TTC549 (cell line): Measurements from ENCODE around the gene CES5A.
"Not testable (repeated sequence)": the region's sequence is repeated elsewhere in the genome, so short reads cannot be mapped to it uniquely, and the experiment has no call there.

ENCODE experiments used
- FAIRE-seq: peaks from 2 replicates; lab custom pipeline; 2012; peaks lifted over from hg19 to GRCh38; lab: Jason Lieb, UNC

Gene CES5A

GRCh38 chr16:55876854-55877253, 1.7 kb upstream of the CES5A start:
- no peak for FAIRE-seq

DNA sequence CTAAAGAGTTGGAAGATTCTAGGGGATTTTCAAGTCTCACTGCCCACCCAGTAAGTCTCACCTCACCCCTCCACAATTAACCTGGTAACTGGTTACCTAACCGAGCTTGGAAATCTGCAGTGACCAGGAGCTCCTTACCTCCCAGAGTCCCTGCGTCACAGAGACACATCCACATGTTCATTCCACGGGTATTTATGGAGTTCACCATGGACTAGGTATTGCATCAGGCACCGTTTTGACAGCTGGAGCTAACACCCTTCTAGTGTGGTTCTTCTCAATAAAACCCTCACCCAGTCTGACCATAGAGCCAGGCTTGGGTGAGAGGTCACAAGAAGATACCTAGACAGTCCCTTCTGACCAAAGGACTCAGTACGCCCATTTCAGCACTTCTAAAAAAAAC, 2.1 kb downstream of the CES5A start:
- FAIRE-seq = no peak

DNA sequence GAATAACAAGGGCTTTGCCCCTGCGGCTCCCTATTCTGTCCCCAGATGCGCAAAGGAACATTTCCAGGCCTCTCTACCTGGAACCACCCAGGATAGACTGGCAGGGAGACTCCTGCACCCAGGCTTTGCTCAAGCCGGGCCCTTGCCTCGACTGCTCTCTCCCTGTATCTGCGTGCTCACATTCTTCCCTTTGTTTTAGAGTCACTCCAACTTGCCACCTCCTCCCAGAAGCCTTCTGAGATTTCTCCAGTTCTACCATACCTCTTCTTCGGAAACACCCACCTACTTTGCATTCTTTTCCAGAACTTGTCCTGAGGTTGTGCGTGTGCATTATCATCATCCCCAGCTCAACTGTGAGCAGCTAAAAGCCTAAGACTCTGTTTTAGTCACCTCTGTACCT, 3.0 kb downstream of the CES5A start:
- FAIRE-seq = no peak

- no peak for FAIRE-seq
These were observed 3.6 kb downstream of the CES5A start for GRCh38 chr16:55871411-55872038.

DNA sequence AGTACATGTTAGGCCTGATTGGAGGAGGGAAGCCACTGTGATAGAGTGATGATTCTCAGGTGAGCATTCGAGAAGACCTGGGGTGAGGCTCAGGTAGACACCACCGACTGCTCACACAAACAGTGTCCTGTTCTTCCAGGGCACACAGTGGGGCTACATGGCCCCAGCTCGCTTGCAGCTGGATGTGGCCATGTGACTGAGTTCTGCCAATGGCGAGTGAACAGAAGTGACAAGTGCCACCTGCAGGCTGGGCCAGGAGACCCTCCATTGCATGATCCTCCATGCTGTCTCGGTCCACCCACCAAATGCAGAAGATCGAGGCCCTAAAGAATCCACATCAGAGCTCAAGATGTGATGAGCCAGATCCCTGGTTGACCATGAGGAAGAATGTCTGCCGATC, 6.2 kb downstream of the CES5A start:
- FAIRE-seq = no peak

DNA sequence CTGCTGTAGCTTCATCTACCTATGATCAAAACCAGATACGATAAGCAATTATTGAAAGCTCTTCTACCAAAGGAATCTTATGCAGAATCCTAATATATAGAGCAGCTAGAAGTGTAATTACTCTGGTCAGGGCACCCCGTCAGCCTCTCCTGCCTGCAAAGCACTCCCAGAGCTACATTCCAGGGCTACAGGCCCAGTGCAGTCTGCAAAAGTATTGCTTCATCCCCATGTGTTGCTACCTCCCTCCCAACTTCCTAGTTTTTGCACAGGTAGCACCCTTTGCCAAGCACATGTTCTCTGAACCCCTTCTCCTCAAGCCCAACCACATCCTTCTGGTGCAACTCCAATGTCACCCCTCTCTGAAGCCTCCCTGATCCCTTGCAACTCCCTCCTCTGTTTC, 7.0 kb downstream of the CES5A start:
- FAIRE-seq = no peak

DNA sequence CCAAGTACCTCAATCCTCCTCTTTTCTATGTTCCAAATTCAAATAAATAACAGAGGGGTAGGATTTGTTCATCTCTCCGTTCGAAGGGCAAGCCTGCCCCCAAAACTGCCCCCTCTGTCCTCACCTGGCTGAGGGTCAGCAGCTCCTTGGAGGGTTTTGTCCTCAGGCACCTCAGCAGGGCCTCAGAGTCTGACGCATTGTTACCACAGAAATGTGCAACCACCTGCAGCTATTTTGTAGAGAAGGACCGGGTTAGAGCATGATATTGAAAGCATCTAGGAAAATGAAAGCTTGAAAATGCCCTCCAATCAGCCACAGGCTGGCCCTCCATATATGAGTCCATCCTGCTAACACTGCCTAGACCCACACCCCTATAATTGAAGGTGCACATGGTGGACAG, 13.9 kb downstream of the CES5A start:
- no peak for FAIRE-seq

GRCh38 chr16:55857650-55858049, 17.5 kb downstream of the CES5A start:
- not testable (repeated sequence) for FAIRE-seq

- no peak for FAIRE-seq
These were observed 18.2 kb downstream of the CES5A start for GRCh38 chr16:55856950-55857349.

DNA sequence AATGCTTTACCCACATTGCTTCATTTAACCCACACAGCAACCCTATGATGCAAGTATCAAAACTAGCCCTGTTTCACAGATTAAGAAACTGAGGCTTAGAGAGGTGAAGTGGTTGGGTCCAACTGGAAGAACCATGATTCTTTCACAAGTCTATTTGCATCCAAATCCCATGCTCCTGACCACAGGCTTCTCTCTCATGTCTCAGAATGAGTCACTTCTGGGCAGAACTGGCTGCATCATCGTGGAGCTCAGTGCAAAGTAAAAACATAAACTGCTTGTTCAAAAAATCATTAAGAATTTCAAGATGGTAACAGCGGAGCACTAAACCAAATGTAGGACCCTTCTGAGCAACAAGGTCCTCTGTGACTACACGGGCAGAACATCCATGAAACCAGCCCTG, 22.1 kb downstream of the CES5A start:
- FAIRE-seq = no peak

DNA sequence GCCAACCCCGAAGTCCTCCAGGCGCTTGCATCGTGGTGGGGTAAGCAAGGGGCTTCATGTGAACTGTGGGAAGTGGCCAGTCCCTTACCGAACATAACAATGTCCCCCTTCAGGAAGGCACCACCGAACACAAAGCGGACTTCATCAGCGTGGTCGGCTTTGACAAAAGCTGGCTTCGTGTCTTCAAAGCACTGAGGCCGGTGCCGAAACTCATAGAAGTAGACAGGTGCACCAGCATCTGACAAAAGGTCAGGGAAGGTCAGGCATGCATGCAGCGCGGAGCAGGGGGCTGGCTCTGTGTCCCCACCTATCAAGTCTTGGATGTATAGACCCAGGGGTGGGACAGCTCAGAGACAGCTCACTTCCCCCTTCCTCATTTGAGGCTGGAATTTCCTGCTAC, 25.6 kb downstream of the CES5A start:
- FAIRE-seq = no peak

DNA sequence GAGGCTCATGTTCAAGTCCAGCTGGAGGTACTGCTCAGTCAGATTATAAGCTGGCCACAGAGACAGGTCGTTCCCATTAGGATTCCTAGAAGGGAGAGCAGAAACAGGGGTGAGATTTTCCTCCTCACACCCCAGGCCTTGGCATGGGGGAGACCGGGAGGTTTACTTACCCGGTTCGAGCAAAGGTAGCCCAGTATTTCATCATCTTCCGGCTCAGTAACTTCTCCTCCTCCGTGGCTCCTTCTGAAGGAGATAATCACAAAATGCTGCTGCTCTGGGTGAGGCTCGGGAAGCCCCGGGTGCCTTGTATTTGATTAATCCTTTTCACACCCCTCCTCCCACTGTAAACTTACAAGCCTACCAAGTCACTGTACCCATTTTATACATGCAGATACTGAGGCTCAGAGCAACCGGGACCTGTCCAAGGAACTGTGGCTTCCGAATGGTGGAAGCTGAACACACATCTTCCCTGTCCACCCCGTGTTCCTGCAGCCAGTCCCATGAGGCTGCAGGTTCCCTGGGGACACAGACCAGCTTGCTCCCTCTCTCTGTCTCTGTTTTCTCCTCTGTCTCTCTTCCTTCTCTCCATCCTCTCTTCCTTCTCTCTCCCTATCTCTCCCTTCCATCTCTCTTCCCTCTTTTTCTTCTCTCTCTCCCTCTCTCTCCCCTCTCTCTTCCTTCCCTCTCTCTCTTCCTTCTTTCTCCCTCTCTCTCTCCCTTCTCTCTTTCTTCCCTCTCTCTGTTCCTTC, 28.4 kb downstream of the CES5A start:
- FAIRE-seq = no peak

GRCh38 chr16:55843105-55843395, 32.1 kb downstream of the CES5A start:
- FAIRE-seq = no peak

- FAIRE-seq = peak; percentile 46
These were observed 32.6 kb downstream of the CES5A start for GRCh38 chr16:55842369-55843104.

DNA sequence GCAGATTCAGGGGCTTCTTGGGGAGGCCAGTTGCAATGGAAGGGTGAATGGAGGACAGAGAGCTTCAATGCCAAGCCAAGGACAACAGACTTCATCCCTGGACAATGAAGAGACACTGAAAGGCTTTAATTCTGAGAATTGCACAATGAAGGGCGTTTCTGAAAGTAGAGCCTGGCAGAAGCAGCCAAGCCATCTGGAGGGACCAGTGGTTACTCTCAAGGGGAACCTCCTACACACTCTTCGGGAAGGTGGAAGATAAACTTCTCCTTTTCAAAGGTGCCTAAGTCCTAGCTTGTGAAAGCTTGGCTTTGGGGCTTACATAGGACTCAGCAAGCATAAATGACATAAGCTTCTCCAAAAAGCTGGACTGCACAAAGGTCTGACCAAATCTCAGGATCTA, 36.1 kb downstream of the CES5A start:
- no peak for FAIRE-seq

- no peak for FAIRE-seq
These were observed 39.0 kb downstream of the CES5A start for GRCh38 chr16:55836158-55836611.

DNA sequence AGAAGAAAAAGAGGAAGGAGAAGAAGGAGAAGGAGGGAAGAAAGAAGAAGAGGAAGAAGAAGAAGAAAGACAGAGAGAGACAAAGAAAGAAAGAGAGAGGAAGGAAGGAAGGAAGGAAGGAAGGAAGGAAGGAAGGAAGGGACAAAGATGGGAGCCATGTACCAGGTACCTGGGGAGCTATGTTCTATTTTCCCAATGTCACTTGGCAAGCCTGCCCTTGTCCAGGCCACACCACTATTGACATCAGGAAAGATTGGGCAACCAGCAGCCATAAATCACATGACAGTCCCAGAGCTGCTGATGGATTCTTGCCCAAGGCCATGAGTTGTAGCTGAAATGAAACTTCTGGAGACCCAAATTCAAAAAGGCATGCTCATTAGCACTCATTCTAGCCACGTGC, 39.6 kb downstream of the CES5A start:
- no peak for FAIRE-seq

DNA sequence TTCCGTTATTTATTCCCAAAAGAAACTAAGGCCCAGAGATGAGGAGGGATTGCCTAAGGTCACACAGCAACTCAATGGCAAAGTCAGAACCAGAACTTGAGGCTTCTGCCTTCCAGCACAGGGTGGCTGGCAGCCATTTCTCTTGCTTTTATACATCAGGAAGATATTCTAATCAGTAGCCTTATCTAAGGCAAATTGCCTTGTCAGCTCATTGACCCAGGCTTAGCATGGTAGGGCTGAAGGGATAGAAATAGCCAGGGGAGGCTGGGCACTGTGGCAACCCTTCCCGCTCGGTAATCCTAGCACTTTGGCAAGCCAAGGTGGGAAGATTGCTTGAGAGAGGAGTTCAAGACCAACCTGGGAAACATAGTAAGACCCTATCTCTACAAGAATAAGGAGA, 40.0 kb downstream of the CES5A start:
- FAIRE-seq = not testable (repeated sequence)

- FAIRE-seq = no peak
These were observed 41.1 kb downstream of the CES5A start for GRCh38 chr16:55834049-55834448.

DNA sequence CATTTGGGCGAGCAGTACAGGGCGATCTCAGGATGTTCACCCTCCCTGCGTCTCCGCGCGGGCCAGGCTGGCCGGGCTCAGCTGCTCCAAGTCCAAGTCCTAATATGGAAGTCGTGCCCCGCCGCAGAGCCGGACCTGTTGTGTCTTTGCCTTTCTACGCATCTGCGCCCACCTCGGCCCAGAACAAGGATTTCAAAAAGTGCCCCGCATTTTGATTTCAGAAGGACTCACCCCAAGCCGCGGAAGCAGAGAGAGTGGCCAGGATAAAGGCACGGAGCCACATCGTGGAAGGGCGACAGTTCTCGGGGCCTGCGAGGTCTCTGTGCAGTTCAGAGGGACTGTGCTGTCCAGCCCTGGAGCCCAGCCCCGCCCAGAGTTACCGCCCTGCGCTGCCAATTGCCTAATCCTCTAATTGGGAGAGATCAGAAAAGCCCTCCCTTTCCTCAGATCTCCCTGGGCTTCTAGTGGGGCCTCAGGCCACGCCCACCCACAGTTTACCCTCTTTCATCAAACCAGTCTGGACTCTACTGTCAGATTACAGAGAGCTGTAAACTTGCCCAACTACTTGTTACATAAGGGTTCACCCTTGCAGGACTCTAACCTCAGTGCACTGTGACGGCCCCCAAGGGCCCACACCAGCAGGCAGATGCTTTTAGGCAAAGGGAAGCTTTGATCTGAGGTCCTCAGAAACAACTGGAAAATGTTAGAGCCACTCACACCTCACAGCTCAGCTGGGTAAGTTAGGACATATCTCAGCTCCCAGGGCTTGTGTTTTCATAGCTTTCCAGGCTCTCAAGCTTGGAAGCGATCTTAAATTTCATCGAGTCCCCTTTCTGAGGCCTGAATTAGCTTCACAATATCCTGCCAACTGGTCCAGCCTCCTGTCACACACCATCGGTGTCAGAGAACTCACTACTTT, 42.1 kb downstream of the CES5A start, which contains the start of gene CES1:
TSS of gene CES1 (minus strand) at position 324 of the 919 bp plus-strand sequence. CDS start at position 283, 41 bp downstream.
- FAIRE-seq = no peak

DNA sequence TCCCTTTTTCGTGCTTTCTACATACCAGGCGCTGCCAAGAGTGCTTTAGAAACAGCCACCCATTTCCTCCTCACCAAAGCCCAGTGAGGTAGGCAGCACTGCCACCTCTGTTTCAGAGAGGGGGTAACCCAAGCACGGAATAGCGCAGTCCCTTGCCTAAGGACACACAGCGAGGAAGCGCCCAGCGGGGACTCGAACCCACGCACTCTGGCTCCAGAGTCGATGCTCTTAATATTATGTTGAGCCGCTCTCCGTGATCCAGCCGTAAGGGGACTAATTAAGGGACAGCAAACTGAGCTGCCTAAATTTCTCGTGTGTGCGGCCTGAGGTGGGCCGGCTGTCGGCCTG, 42.8 kb downstream of the CES5A start:
- FAIRE-seq = no peak

DNA sequence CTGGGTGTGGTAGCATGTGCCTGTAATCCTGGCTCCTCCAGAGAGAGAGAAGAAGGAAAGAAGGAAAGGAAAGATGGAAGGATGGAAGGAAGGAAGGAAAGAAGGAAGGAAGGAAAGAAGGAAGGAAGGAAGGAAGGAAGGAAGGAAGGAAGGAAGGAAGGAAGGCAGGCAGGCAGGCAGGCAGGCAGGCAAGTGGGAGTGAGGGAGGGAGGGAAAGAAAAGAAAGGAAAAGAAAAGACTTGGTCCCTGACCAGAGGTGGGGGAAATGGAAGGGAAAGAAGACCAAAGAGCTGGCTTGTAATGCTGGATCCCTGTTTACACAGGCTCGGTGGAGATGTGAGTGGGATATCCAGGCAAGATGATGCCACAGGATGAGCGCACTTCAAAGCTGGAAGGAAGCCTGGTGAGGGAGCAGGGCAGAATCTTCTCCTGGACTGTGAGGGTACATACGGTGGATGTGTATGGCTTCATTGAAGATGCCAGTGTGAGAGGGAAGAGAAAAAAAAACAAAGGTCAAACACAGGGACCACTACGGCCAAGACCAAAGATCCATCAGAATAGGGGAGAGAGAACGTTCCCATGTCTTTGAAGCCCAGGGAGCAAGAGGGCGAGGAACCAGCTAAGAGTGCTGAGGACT, 44.4 kb downstream of the CES5A start:
- FAIRE-seq = no peak
